Osteocyte (in vitro differentiated cells): ENCODE data around the gene ADGRG6. TPM values are rescaled to one million over a fixed set of nuclear protein-coding genes. Genes with fewer than 3 reads are reported as not detected.

Experiments used
- DNase-seq: peaks from one replicate; pipeline ENCODE4 v3.0.0; 2021; ENCODE audit warnings: mixed read lengths; ENCODE audit not compliant: unreplicated experiment; ENCODE audit errors: extremely low spot score
- H3K27ac Mint-ChIP-seq: one replicate; pipeline ENCODE4 v1.8.0; 2021; ENCODE audit warnings: mild to moderate bottlenecking, mixed read lengths; ENCODE audit not compliant: unreplicated experiment
- H3K27me3 Mint-ChIP-seq: one replicate; pipeline ENCODE4 v1.8.0; 2021; ENCODE audit warnings: mixed read lengths; ENCODE audit not compliant: unreplicated experiment
- H3K36me3 Mint-ChIP-seq: one replicate; pipeline ENCODE4 v1.8.0; 2021; ENCODE audit warnings: mixed read lengths; ENCODE audit not compliant: unreplicated experiment
- H3K4me1 Mint-ChIP-seq: one replicate; pipeline ENCODE4 v1.8.0; 2021; ENCODE audit warnings: mixed read lengths; ENCODE audit not compliant: unreplicated experiment
- H3K4me3 Mint-ChIP-seq: one replicate; pipeline ENCODE4 v1.8.0; 2021; ENCODE audit warnings: mild to moderate bottlenecking, moderate library complexity, mixed read lengths; ENCODE audit not compliant: unreplicated experiment
- H3K9me3 Mint-ChIP-seq: one replicate; pipeline ENCODE4 v1.8.0; 2021; ENCODE audit warnings: mixed read lengths; ENCODE audit not compliant: unreplicated experiment
- total RNA-seq: library from RNA; stranded (reverse); gene quantifications from 2 replicates; pipeline ENCODE4 v1.2.1, GENCODE V29; 2021
- TF ChIP-seq, protein P1 (sequence below): fragments of 200-600 bp; sonication (generic); IDR thresholded peaks from 2 replicates; pipeline ENCODE4 v1.5.0; 2021; ENCODE audit warnings: antibody characterized with exemption, mild to moderate bottlenecking, moderate library complexity

Gene ADGRG6
- total RNA-seq, 1 donor from 2014 or later: 0.51 TPM

DNA sequence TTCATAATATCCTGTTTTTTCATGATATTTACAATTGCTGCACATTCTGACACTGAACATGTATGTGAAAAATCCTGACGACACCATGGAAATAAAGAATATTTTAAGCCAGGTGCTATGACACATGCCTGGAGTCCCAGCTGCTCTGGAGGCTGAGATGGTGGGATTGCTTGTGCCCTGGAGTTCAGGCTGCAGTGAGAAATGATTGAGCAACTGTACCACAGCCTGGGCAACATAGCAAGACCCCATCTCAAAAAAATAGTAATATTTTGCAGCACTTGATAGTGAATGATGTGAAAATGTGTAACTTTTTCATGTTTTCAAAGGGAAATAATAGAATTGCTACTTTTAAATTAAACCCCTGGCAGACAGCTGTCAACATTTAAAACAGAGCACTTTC is 137.1 kb downstream of the ADGRG6 start:
- Mint-ChIP-seq H3K36me3 (no peaks in the 10 kb centered on the region), H3K27me3 (no peaks in the 10 kb centered on the region), H3K27ac (no peak overlapping the region), H3K4me1 (no peaks in the 10 kb centered on the region), H3K9me3 (no peaks in the 10 kb centered on the region), H3K4me3 (no peak overlapping the region)
- TF ChIP-seq, protein P1, sequence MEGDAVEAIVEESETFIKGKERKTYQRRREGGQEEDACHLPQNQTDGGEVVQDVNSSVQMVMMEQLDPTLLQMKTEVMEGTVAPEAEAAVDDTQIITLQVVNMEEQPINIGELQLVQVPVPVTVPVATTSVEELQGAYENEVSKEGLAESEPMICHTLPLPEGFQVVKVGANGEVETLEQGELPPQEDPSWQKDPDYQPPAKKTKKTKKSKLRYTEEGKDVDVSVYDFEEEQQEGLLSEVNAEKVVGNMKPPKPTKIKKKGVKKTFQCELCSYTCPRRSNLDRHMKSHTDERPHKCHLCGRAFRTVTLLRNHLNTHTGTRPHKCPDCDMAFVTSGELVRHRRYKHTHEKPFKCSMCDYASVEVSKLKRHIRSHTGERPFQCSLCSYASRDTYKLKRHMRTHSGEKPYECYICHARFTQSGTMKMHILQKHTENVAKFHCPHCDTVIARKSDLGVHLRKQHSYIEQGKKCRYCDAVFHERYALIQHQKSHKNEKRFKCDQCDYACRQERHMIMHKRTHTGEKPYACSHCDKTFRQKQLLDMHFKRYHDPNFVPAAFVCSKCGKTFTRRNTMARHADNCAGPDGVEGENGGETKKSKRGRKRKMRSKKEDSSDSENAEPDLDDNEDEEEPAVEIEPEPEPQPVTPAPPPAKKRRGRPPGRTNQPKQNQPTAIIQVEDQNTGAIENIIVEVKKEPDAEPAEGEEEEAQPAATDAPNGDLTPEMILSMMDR: no peak
- no peak for DNase-seq

DNA sequence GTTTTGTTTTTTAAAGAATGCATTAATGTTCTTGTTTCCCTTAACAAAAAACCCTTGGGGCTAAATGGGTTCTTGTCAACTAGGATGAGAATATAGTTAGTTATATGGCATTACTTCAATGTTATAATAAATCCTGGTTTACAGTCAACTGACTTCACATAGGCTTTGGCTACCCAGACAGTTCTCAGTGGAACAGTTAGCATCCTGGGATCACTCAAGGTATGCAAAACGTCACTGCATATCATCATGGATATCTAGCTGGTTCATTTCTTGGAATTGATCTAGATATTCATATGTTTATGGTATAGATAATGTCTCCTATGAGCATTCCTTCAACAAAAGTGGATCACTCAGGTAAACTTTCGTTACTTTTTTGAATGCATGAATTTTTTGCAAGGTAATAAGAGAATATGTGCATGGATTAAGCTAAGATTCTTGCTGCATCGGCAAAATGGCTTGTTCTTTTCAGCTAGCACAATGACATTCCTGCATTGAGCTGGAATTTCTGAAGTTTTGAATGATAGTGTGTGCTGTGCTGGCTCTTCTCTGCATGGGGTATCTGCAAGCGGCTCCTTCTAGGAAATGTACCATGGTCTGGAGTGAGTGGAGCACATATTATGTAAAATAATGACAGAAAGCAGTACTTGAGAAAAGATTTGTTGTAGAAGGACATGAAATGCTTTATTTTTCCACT is 138.9 kb downstream of the ADGRG6 start:
- Mint-ChIP-seq H3K4me1 (no peaks in the 10 kb centered on the region), H3K4me3 (no peak overlapping the region), H3K9me3 (no peaks in the 10 kb centered on the region), H3K36me3 (no peaks in the 10 kb centered on the region), H3K27me3 (no peaks in the 10 kb centered on the region), H3K27ac (no peak overlapping the region)
- TF ChIP-seq, protein P1: no peak
- DNase-seq: no peak

DNA sequence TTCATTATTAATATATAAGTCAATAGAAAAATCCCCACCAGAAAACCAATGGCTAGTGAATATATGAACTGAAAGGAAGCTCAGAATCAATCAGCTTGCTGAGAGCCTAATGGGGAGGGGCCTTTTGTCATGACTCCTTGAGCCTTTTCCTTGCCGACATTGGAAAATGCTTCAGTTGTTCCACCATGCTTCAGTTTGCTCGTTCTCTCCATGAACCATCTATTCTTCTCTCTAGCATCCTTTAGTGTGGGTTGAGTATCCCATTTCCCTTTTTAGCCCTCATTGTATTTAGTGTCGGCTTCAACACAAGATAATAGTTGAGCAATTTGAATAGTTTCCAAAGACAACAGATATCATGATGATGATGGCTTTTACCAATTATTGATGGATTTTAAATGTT is 139.9 kb downstream of the ADGRG6 start:
- Mint-ChIP-seq H3K4me1 (no peaks in the 10 kb centered on the region), H3K27ac (no peak overlapping the region), H3K9me3 (no peaks in the 10 kb centered on the region), H3K36me3 (no peaks in the 10 kb centered on the region), H3K27me3 (no peaks in the 10 kb centered on the region), H3K4me3 (no peak overlapping the region)
- TF ChIP-seq, protein P1: no peak
- no peak for DNase-seq

DNA sequence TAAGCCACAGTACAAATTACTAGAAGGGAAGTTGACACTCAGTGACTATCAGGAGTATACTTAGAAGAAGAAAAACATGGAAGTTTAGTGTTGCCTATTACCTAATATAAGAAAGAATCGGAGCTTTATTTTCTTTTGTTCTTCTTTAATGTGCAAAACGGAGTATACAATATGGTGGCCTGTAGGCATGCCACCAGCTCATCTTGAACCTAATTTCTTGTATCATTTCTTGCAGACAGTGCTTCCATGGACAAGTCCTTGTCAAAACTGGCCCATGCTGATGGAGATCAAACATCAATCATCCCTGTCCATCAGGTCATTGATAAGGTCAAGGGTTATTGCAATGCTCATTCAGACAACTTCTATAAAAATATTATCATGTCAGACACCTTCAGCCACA is 141.3 kb downstream of the ADGRG6 start:
- no peak overlapping the region for H3K27ac Mint-ChIP-seq
- no peaks in the 10 kb centered on the region for H3K36me3 Mint-ChIP-seq
- TF ChIP-seq, protein P1: no peak
- H3K4me1 Mint-ChIP-seq: no peaks in the 10 kb centered on the region
- no peaks in the 10 kb centered on the region for H3K9me3 Mint-ChIP-seq
- no peak for DNase-seq
- H3K4me3 Mint-ChIP-seq: no peak overlapping the region
- no peaks in the 10 kb centered on the region for H3K27me3 Mint-ChIP-seq

DNA sequence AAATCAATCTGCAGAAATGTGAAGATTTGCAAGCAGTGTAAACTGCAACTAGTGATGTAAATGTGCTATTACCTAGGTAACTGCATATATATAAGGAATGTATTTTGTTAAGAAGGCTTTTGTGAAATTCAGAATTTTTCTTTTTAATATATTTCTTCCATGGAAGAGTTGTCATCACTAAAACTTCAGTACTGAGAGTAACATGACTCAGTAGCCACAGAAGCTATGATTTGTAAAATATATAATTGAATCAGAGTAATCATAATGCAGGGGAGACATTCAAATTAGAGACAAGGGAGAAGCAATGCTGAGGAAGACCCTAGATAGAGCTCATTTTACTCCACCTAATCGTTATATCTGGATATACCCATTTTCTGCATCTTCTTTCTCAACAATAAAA is 141.7 kb downstream of the ADGRG6 start:
- H3K36me3 Mint-ChIP-seq: no peaks in the 10 kb centered on the region
- no peak overlapping the region for H3K4me3 Mint-ChIP-seq

More for the DNA sequence above, 141.7 kb downstream of the ADGRG6 start:
- DNase-seq: no peak
- H3K9me3 Mint-ChIP-seq: no peaks in the 10 kb centered on the region
- H3K27me3 Mint-ChIP-seq: no peaks in the 10 kb centered on the region
- no peaks in the 10 kb centered on the region for H3K4me1 Mint-ChIP-seq
- no peak overlapping the region for H3K27ac Mint-ChIP-seq
- TF ChIP-seq, protein P1: no peak
